Osteoblast (primary cell): ENCODE measurements around the gene NAPEPLD. TPM values are rescaled to one million over a fixed set of nuclear protein-coding genes. Genes with fewer than 3 reads are reported as not detected.

ENCODE experiments used
- DNase-seq: peaks from one replicate; pipeline ENCODE4 v3.0.0; 2011; ENCODE audit warnings: low spot score, mixed read lengths; ENCODE audit not compliant: insufficient read length; ENCODE audit errors: missing footprints
- H2AFZ ChIP-seq: 2 replicates; pipeline ENCODE4 v1.6.0; 2011; ENCODE audit warnings: mild to moderate bottlenecking, low read length
- H3K27ac ChIP-seq: 2 replicates; pipeline ENCODE4 v1.5.1; 2011; ENCODE audit warnings: mild to moderate bottlenecking, low read depth, low read length, moderate library complexity
- H3K27me3 ChIP-seq: 2 replicates; pipeline ENCODE4 v1.6.0; 2012; ENCODE audit warnings: mild to moderate bottlenecking, control low read depth, inconsistent platforms, low read length, moderate library complexity; ENCODE audit not compliant: insufficient read depth
- H3K36me3 ChIP-seq: 2 replicates; pipeline ENCODE4 v1.5.1; 2011; ENCODE audit warnings: mild to moderate bottlenecking, low read length, control low read depth, moderate library complexity; ENCODE audit not compliant: insufficient read depth
- H3K4me1 ChIP-seq: 2 replicates; pipeline ENCODE4 v1.5.1; 2011; ENCODE audit warnings: mild to moderate bottlenecking, low read length, control low read depth, moderate library complexity; ENCODE audit not compliant: insufficient read depth
- H3K4me2 ChIP-seq: 2 replicates; pipeline ENCODE4 v1.6.0; 2011; ENCODE audit warnings: mild to moderate bottlenecking, low read length; ENCODE audit not compliant: insufficient read depth
- H3K4me3 ChIP-seq: fragments of 200-600 bp; sonication (generic); 3 replicates; pipeline ENCODE4 v1.5.1; 2012; ENCODE audit warnings: mild to moderate bottlenecking, low read length, inconsistent platforms; ENCODE audit not compliant: insufficient read depth
- H3K79me2 ChIP-seq: 2 replicates; pipeline ENCODE4 v1.6.0; 2012; ENCODE audit warnings: mild to moderate bottlenecking, low read length, control low read depth, inconsistent platforms; ENCODE audit not compliant: insufficient read depth
- H3K9me3 ChIP-seq: 2 replicates; pipeline ENCODE4 v1.5.1; 2011; ENCODE audit warnings: low read depth, low read length, control low read depth
- H4K20me1 ChIP-seq: 2 replicates; pipeline ENCODE4 v1.6.0; 2012; ENCODE audit warnings: mild to moderate bottlenecking, low read length, control low read depth; ENCODE audit not compliant: insufficient read depth
- total RNA-seq: library from RNA; depleted of rRNA; stranded (reverse); fragments of >200 nt; gene quantifications from 2 replicates; pipeline ENCODE4 v1.2.3, GENCODE V29; 2012
- TF ChIP-seq, protein P1 (sequence below): IDR thresholded peaks from 2 replicates; pipeline ENCODE4 v1.5.1; 2011; ENCODE audit warnings: mild to moderate bottlenecking, low read depth, low read length, moderate library complexity; ENCODE audit errors: extremely low read depth

Gene NAPEPLD
- total RNA-seq, 1 donor, result 10.1 TPM

DNA sequence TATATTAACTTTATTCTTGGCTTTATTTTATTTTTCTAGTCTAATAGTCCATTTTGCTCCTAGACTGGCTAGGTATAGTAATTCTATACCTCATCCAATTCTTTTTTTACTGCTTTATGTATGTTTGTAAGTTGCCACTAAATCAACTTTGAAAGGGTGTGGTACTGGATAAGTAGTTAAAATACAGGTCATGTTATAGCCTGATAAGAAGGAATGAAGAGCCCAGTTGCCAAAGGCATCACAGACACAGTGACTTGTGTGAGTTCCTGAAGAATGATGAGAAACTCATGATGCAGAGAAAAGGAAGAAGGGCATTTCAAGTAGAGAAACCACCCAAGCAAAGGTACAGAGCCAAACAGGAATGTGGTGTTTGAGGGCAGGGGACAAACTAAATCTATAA is 27.3 kb downstream of the NAPEPLD start:
- H3K27me3 ChIP-seq, result no peaks in the 10 kb centered on the region
- peaks cover 5% of the 10 kb centered on the region for H3K36me3 ChIP-seq
- H3K4me2 ChIP-seq, result no peak overlapping the region
- TF ChIP-seq, protein P1, sequence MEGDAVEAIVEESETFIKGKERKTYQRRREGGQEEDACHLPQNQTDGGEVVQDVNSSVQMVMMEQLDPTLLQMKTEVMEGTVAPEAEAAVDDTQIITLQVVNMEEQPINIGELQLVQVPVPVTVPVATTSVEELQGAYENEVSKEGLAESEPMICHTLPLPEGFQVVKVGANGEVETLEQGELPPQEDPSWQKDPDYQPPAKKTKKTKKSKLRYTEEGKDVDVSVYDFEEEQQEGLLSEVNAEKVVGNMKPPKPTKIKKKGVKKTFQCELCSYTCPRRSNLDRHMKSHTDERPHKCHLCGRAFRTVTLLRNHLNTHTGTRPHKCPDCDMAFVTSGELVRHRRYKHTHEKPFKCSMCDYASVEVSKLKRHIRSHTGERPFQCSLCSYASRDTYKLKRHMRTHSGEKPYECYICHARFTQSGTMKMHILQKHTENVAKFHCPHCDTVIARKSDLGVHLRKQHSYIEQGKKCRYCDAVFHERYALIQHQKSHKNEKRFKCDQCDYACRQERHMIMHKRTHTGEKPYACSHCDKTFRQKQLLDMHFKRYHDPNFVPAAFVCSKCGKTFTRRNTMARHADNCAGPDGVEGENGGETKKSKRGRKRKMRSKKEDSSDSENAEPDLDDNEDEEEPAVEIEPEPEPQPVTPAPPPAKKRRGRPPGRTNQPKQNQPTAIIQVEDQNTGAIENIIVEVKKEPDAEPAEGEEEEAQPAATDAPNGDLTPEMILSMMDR, result no peak
- no peaks in the 10 kb centered on the region for H3K4me1 ChIP-seq
- H3K4me3 ChIP-seq, result no peak overlapping the region
- H4K20me1 ChIP-seq, result no peaks in the 10 kb centered on the region
- no peak overlapping the region for H2AFZ ChIP-seq
- no peaks in the 10 kb centered on the region for H3K9me3 ChIP-seq
- H3K27ac ChIP-seq, result no peak overlapping the region
- no peak for DNase-seq
- H3K79me2 ChIP-seq, result no peaks in the 10 kb centered on the region

DNA sequence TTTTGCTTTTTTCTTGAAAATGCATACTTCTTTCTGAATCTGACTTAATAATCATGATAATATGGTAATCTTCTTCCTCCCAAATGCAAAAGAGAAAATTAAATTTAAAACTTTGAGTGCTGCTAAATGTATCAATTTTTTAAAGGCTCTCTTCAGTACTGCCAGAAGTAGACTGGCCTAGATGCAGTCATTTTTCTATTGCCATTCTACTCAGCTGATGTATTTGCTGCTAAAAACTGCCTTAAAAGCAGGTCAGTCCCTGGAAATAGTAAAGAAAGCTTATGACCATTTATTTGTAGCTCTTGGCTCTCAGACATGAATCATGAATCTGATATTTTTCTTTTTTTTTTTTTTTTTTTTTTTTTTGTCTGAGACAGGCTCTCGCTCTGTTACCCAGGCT is 28.5 kb downstream of the NAPEPLD start:
- Histone ChIP-seq H3K4me3 (no peak overlapping the region), H3K4me2 (no peak overlapping the region), H4K20me1 (no peaks in the 10 kb centered on the region), H3K27ac (no peak overlapping the region), H3K9me3 (no peaks in the 10 kb centered on the region), H3K27me3 (no peaks in the 10 kb centered on the region), H3K36me3 (peaks cover 5% of the 10 kb centered on the region), H2AFZ (no peak overlapping the region), H3K79me2 (no peaks in the 10 kb centered on the region), H3K4me1 (no peaks in the 10 kb centered on the region)
- DNase-seq, result no peak
- TF ChIP-seq, protein P1, result no peak

DNA sequence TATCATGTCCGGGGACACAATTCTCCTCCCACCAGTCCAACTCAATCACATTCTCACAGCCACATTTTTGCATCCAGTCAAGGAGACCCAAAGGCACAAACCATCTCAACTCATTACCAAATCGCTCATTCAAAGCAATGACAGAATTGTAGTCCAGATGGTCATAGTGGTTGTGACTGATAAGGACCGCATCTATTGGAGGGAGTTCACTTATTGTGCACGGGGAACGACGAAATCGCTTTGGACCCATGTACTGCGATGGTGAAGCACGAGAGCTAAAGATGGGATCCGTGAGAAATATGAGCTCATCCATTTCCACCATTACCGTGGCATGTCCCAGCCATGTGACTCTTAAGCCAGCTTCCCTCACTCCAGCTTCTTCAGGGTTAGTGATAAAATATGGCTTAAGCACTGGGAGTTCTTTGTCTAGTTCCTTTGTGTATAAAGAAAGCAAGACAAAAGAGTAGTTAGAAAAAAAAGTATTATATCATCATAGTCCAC is 29.1 kb downstream of the NAPEPLD start:
- H3K4me3 ChIP-seq, result no peak overlapping the region
- TF ChIP-seq, protein P1, result no peak
- H3K9me3 ChIP-seq, result no peaks in the 10 kb centered on the region
- H3K4me2 ChIP-seq, result no peak overlapping the region
- H3K27ac ChIP-seq, result no peak overlapping the region
- H3K79me2 ChIP-seq, result no peaks in the 10 kb centered on the region
- no peaks in the 10 kb centered on the region for H3K27me3 ChIP-seq
- H2AFZ ChIP-seq, result no peak overlapping the region
- peaks cover under 1% of the 10 kb centered on the region for H3K4me1 ChIP-seq
- no peaks in the 10 kb centered on the region for H4K20me1 ChIP-seq
- DNase-seq, result no peak
- H3K36me3 ChIP-seq, result peaks cover 5% of the 10 kb centered on the region

DNA sequence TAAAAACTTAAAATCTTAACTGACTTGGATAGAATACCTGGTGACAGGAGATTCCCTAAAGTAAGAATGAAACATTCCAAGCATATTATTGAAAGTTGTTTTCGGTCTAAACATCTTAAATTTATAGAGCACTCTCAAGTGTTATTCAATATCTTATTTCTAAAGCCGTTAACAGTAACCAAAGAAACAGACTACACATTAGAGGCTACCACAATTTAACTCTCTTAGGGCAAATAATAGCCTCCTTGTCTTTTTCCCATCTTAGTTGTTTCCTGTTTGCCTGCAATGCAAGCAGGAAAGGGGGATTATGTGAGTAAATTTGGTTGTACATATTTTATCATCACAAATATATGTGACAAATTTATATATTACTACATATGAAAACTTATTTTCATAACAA is 31.4 kb downstream of the NAPEPLD start:
- H3K4me3 ChIP-seq, result no peak overlapping the region
- no peaks in the 10 kb centered on the region for H3K79me2 ChIP-seq
- no peak for DNase-seq
- no peaks in the 10 kb centered on the region for H3K9me3 ChIP-seq
- no peak overlapping the region for H3K27ac ChIP-seq
- H3K4me1 ChIP-seq, result peaks cover 20% of the 10 kb centered on the region
- H3K4me2 ChIP-seq, result no peak overlapping the region
- no peaks in the 10 kb centered on the region for H3K27me3 ChIP-seq
- H4K20me1 ChIP-seq, result no peaks in the 10 kb centered on the region
- TF ChIP-seq, protein P1, result no peak
- H2AFZ ChIP-seq, result no peak overlapping the region
- peaks cover 5% of the 10 kb centered on the region for H3K36me3 ChIP-seq
